PFSK-1 (cell line): ENCODE results near the gene PKM.

Experiments used
- FOXP2 ChIP-seq: optimal IDR thresholded peaks from 2 replicates; pipeline ENCODE3; 2011; ENCODE audit warnings: borderline replicate concordance, control low read depth, inconsistent platforms; ENCODE audit not compliant: insufficient read depth; ENCODE audit errors: extremely low read length, extremely low read depth
- POLR2AphosphoS5 ChIP-seq: IDR thresholded peaks from 2 replicates; pipeline ENCODE4 v1.6.1; 2012; ENCODE audit warnings: low read depth, mild to moderate bottlenecking, control low read depth, low read length, moderate library complexity
- SIN3A ChIP-seq: IDR thresholded peaks from 2 replicates; pipeline ENCODE4 v1.6.1; 2012; ENCODE audit warnings: mild to moderate bottlenecking, low read length, moderate library complexity, borderline replicate concordance; ENCODE audit not compliant: insufficient read depth
- TAF1 ChIP-seq: IDR thresholded peaks from 2 replicates; pipeline ENCODE4 v1.6.1; 2012; ENCODE audit warnings: low read length, control low read depth, borderline replicate concordance; ENCODE audit not compliant: insufficient read depth
- TF ChIP-seq, protein P1 (sequence below), 2 experiments: IDR thresholded peaks; 2 replicates each; pipeline versions ENCODE4 v1.6.1 to v1.8.0; 2011 to 2012; ENCODE audit warnings: low read depth in 2 of 2, low read length in 2 of 2, control low read depth in 1 of 2, inconsistent platforms in 1 of 2, mild to moderate bottlenecking in 1 of 2, moderate library complexity in 1 of 2; ENCODE audit not compliant: insufficient read depth in 1 of 2

DNA sequence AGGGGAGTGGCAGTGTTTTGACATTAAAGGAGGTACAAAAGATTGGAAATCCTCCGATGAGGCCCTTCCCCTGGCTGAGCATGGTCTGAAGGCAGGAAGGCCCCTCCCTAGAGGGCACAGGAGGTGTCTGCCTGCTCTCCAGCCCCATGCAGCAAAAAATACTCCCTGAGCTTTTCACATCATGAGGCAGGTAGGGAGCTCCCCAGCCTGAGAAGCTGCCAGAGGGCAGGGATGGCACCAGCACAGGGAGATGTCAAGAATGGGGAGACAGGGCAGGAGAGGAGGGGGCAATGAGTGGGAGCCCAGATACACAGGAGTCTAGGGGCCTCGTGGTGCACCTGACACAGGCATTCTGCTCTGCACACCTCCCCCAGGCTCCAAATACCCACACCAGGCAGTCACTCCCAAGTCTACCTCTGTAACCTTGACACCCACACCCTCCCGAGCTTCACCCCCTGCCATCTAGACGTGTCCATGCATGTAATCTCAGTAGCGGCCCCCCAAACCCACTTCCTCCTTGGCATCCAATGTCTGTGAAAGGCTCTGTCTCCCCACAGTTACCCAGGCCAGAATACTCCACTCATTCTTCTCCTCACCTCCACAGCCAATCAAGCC lies 56.3 kb downstream of the PKM start:
- TF ChIP-seq, protein P1, sequence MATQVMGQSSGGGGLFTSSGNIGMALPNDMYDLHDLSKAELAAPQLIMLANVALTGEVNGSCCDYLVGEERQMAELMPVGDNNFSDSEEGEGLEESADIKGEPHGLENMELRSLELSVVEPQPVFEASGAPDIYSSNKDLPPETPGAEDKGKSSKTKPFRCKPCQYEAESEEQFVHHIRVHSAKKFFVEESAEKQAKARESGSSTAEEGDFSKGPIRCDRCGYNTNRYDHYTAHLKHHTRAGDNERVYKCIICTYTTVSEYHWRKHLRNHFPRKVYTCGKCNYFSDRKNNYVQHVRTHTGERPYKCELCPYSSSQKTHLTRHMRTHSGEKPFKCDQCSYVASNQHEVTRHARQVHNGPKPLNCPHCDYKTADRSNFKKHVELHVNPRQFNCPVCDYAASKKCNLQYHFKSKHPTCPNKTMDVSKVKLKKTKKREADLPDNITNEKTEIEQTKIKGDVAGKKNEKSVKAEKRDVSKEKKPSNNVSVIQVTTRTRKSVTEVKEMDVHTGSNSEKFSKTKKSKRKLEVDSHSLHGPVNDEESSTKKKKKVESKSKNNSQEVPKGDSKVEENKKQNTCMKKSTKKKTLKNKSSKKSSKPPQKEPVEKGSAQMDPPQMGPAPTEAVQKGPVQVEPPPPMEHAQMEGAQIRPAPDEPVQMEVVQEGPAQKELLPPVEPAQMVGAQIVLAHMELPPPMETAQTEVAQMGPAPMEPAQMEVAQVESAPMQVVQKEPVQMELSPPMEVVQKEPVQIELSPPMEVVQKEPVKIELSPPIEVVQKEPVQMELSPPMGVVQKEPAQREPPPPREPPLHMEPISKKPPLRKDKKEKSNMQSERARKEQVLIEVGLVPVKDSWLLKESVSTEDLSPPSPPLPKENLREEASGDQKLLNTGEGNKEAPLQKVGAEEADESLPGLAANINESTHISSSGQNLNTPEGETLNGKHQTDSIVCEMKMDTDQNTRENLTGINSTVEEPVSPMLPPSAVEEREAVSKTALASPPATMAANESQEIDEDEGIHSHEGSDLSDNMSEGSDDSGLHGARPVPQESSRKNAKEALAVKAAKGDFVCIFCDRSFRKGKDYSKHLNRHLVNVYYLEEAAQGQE (IDR thresholded peaks at IDR 0.05; ENCODE audit: insufficient read depth in 1 of 2, low read depth in 2 of 2, low read length in 2 of 2), result no peak
- TF ChIP-seq POLR2AphosphoS5, result no peak
- no peak for TF ChIP-seq TAF1
- no peak for TF ChIP-seq SIN3A
- TF ChIP-seq FOXP2, result no peak
